K562 (cell line): Measurements from ENCODE around the gene DOCK8. TPM values are rescaled to one million over a fixed set of nuclear protein-coding genes. Genes with fewer than 3 reads are reported as not detected.
A peak's percentile ranks its signal among the peaks of the same experiment; 100 is the strongest.

Experiments
- ATF4 ChIP-seq: fragments of 450-650 bp; formaldehyde crosslinking; IDR thresholded peaks from 2 replicates; pipeline ENCODE4 v1.4.0; 2022; ENCODE audit warnings: mild to moderate bottlenecking, moderate library complexity
- CGGBP1 ChIP-seq: fragments of 250-450 bp; sonication (Bioruptor Pico); IDR thresholded peaks from 2 replicates; pipeline ENCODE4 v1.9.0; 2021; ENCODE audit warnings: mild to moderate bottlenecking
- HMGXB4 ChIP-seq: sonication (generic); formaldehyde crosslinking; IDR thresholded peaks from 2 replicates; pipeline ENCODE4 v1.8.1; 2023; ENCODE audit warnings: mild to moderate bottlenecking, missing genetic modification reagents
- IFI16 ChIP-seq: fragments of 250-450 bp; sonication (Bioruptor Pico); IDR thresholded peaks from 2 replicates; pipeline ENCODE4 v2.1.2; 2022; ENCODE audit warnings: mild to moderate bottlenecking, inconsistent platforms
- KLF10 ChIP-seq: fragments of 250-450 bp; sonication (Bioruptor Pico); IDR thresholded peaks from 2 replicates; pipeline ENCODE4 v1.6.1; 2021; ENCODE audit warnings: matching md5 sums
- MCM2 ChIP-seq: fragments of 450-650 bp; IDR thresholded peaks from 2 replicates; pipeline ENCODE4 v1.6.1; 2017; ENCODE audit warnings: low read depth, mild to moderate bottlenecking
- MLX ChIP-seq, 2 experiments: fragments of 450-650 bp in 1 of 2; sonication (generic) in 1 of 2; formaldehyde crosslinking; conservative IDR thresholded peaks; 2 replicates each; pipeline versions ENCODE4 v1.4.0 to v1.8.1; 2020 to 2022; ENCODE audit warnings: mild to moderate bottlenecking in 1 of 2, missing genetic modification reagents in 1 of 2
- NFRKB ChIP-seq: fragments of 450-650 bp; IDR thresholded peaks from 2 replicates; pipeline ENCODE4 v1.6.1; 2016; ENCODE audit warnings: low read depth
- PYGO2 ChIP-seq: fragments of 450-650 bp; IDR thresholded peaks from 2 replicates; pipeline ENCODE4 v1.6.1; 2016; ENCODE audit warnings: mild to moderate bottlenecking, missing genetic modification characterization, moderate library complexity, missing compliant biosample characterization
- SAFB2 ChIP-seq: fragments of 200-400 bp; formaldehyde crosslinking; IDR thresholded peaks from 2 replicates; pipeline ENCODE4 v1.6.1; 2018; ENCODE audit warnings: borderline replicate concordance, low read length, low read depth, moderate library complexity; ENCODE audit not compliant: severe bottlenecking
- SREBF2 ChIP-seq: sonication (generic); formaldehyde crosslinking; IDR thresholded peaks from 2 replicates; pipeline ENCODE4 v1.4.0; 2020; ENCODE audit warnings: mild to moderate bottlenecking, missing genetic modification reagents
- SUPT5H ChIP-seq: fragments of 450-650 bp; IDR thresholded peaks from 2 replicates; pipeline ENCODE4 v1.6.1; 2016
- U2AF1 ChIP-seq: fragments of 200-400 bp; formaldehyde crosslinking; optimal IDR thresholded peaks from 2 replicates; pipeline ENCODE3; 2017; ENCODE audit warnings: mild to moderate bottlenecking, low read depth, low read length, moderate library complexity
- ZBTB12 ChIP-seq: fragments of 250-450 bp; sonication (Bioruptor Pico); IDR thresholded peaks from 2 replicates; pipeline ENCODE4 v1.4.0; 2020
- ZNF165 ChIP-seq: fragments of 250-450 bp; sonication (Bioruptor Pico); IDR thresholded peaks from 2 replicates; pipeline ENCODE4 v1.4.0; 2020; ENCODE audit warnings: borderline replicate concordance
- ZNF224 ChIP-seq: sonication (generic); formaldehyde crosslinking; IDR thresholded peaks from 2 replicates; pipeline ENCODE4 v1.8.0; 2022; ENCODE audit warnings: mild to moderate bottlenecking, missing genetic modification reagents
- ZNF311 ChIP-seq: fragments of 250-450 bp; sonication (Bioruptor Pico); IDR thresholded peaks from 2 replicates; pipeline ENCODE4 v1.4.0; 2020; ENCODE audit warnings: mild to moderate bottlenecking, moderate library complexity
- ZNF551 ChIP-seq: fragments of 250-450 bp; sonication (Bioruptor Pico); IDR thresholded peaks from 2 replicates; pipeline ENCODE4 v1.5.0; 2021; ENCODE audit warnings: mild to moderate bottlenecking, moderate library complexity
- ZNF639 ChIP-seq, 2 experiments: fragments of 200-800 bp in 1 of 2; sonication (Bioruptor generic) in 1 of 2; sonication (generic) in 1 of 2; formaldehyde crosslinking in 1 of 2; IDR thresholded peaks in 1 of 2; conservative IDR thresholded peaks in 1 of 2; 2 replicates each; pipeline versions ENCODE4 v1.5.0 to v1.6.1; 2016 to 2020; ENCODE audit warnings: missing compliant biosample characterization in 1 of 2, missing genetic modification characterization in 1 of 2, missing genetic modification reagents in 1 of 2
- ZNF644 ChIP-seq: fragments of 200-800 bp; sonication (Bioruptor generic); IDR thresholded peaks from 2 replicates; pipeline ENCODE4 v1.6.1; 2016; ENCODE audit warnings: low read depth, missing genetic modification characterization, missing compliant biosample characterization
- polyA plus RNA-seq, 8 experiments: library from polyadenylated mRNA; depleted of rRNA in 4 of 8; stranded (reverse) in 5 of 8; unstranded in 3 of 8; fragments of >200 nt; fragmentation: Nextera tagmentation in 2 of 8; fragmentation: Illumina TruSeq in 1 of 8; extraction: Ambion mirVana in 2 of 8; extraction: Trizol in 1 of 8; gene quantifications; 2 replicates each; pipeline versions ENCODE4 v1.2.1 to v1.2.3, GENCODE V29; 2011 to 2014; ENCODE audit warnings: inconsistent platforms in 1 of 8, missing spikeins in 1 of 8
- total RNA-seq, 7 experiments: library from RNA; depleted of rRNA in 6 of 7; stranded (reverse); fragments of >200 nt in 6 of 7; fragmentation: Illumina TruSeq in 2 of 7; extraction: Trizol in 2 of 7; gene quantifications; 2 replicates each; pipeline versions ENCODE4 v1.2.1 to v1.2.3, GENCODE V29; 2011 to 2021; ENCODE audit warnings: low replicate concordance in 1 of 7

Gene DOCK8
- total and polyA plus RNA-seq, 9 of the 15 experiments (the other 6 are each of a cell fraction or from before 2014, with no cell fraction given) = 14.4 to 53.8 (median 25.1) TPM

GRCh38 chr9:272251-273213 is 57.9 kb downstream of the DOCK8 start (continued):
- peak; percentile 81; the same call in 1 of the 2 replicates for TF ChIP-seq ATF4 (CRISPR knock-in tag)
- TF ChIP-seq IFI16 = no peak
- TF ChIP-seq ZNF165 (CRISPR knock-in tag) = no peak
- TF ChIP-seq MCM2 = no peak
- no peak for TF ChIP-seq SREBF2
- no peak for TF ChIP-seq ZNF644 (tag)
- no peak for TF ChIP-seq ZNF311 (CRISPR knock-in tag)
- 0 out of 2 replicates have a peak, but pooled peaks have one; percentile 19 for TF ChIP-seq HMGXB4 (CRISPR knock-in tag)
- TF ChIP-seq ZNF224 (CRISPR knock-in tag) = no peak
- no peak for TF ChIP-seq PYGO2 (tag)
- peak; percentile 91 for TF ChIP-seq NFRKB
- no peak for TF ChIP-seq KLF10
- peak; percentile 55 for TF ChIP-seq SUPT5H
- TF ChIP-seq ZNF639 (CRISPR knock-in tag; conservative IDR thresholded peaks at IDR 0.05 in 1 of 2, IDR thresholded peaks at IDR 0.05 in 1 of 2) = no peak
- TF ChIP-seq U2AF1 = no peak
- no peak for TF ChIP-seq SAFB2
- TF ChIP-seq CGGBP1 (CRISPR knock-in tag) = no peak
- no peak for TF ChIP-seq ZBTB12 (CRISPR knock-in tag)
- TF ChIP-seq ZNF551 = no peak
- no peak for TF ChIP-seq MLX (CRISPR knock-in tag; conservative IDR thresholded peaks at IDR 0.05)
